Hippocampal formation (tissue), 2 donors: Measurements from ENCODE around the gene ZFAND3.

Experiments
- DNase-seq, 2 donors: peaks; one replicate each; lab custom pipeline; 2025; lab: John Stamatoyannopoulos, UW

The ZFAND3 gene

DNA sequence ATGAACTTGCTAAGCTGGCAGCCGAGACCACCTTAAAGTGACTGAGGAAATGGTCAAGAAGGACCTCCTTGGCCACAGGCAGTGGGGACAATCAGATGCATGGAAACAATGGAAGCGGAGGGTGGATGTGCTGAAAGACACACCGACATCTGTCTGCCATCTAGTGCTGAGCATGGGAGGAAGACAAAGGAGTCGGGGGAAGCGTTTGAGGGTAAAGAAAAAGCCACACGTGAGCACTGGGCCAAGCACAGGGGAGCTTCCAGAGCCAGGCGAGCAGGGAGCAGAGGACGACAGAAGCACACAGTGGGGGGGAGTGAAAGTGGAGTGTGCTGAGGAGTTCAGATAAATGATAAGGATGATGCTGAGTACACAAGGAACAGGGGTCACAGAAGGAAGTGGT, 367.8 kb downstream of the ZFAND3 start:
- no peak for DNase-seq

- DNase-seq = no peak
These were observed 368.5 kb downstream of the ZFAND3 start for GRCh38 chr6:38187811-38188590.

DNA sequence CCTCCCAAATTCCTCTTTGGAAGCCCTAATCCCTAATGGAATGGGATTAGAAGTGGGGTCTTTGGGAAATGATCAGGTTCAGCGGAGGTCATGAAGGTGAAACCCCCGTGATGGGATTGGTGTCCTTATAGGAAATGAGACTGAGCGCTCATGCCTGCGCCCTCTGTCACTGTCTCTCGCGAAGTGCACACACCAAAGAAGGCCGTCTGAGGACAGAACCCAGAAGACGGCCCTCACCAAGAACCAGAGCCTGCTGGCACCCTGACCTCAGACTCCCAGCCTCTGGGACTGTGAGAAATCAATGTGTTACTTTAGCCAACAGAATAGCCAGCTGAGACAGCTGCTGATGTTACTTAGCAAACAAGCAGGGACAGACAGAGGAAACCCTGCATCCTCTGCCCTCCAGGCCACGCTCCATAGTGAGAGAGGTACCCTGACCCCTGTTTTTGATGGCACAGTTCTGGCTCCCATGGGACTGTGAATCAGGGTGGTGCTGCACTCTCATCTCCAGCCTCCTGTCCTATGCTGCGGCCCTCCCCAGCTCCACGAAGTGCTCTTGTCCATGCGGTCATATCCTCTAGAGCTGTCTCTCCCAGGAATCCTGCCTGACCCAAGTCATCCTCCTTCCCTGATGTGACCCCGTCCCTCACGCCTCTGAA, 369.3 kb downstream of the ZFAND3 start:
- DNase-seq = no peak

DNA sequence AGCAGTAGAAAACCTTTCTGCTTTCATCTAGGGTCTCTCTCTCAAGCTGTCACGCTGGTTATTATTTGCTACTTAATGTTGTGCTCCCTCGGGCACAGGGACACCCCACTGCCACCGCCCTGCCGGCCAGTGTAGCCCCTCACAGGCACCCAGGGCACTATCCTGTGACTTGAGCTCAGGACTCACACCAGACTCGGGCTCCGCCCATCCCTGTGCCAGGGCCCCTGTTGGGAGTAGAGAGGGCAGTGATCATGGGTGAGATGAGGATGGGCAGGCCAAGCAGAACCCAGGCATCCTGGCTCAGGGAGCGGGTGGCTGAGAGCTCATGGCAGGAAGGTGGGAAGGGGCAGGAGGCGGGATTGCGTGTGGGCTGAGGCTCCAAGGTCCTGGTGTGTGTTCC, 371.9 kb downstream of the ZFAND3 start:
- no peak for DNase-seq

DNA sequence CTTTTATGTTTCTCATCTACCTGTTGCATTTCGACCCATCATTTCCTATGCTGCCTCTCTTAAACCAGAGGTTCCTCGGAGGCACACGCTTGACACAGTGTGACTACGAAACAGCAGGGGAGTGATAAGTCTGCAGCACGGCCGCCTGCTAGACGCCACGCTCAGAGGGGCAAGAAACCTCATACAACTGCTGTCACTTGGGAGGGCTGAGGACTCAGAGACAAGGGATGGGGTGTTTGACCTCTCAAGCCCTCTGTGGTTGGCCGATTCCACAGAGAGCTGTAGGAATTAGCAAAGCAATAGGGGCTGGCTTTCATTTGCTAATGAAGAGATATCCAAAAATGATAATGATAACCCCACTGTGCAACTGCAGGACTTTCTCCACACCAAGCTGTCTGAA, 372.5 kb downstream of the ZFAND3 start:
- no peak for DNase-seq

DNA sequence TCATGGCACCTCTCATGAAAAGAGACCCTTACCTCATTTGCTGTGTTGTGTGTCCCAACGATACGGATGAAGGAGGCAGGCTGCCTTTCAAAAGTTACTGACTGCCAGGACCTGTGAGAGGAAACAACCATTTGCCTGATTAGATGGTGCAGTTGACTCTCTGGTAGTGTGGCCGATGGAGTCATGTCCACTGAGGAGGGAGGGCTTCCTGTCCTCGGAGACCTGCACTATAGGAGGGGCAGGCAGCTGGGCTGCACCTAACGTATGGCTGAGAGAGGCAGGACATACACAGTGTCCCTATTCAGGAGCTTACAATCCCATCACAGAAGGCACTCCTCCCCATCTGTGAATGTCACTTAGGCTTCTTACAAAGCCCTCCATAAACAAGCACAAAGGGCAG, 373.0 kb downstream of the ZFAND3 start:
- DNase-seq = no peak

DNA sequence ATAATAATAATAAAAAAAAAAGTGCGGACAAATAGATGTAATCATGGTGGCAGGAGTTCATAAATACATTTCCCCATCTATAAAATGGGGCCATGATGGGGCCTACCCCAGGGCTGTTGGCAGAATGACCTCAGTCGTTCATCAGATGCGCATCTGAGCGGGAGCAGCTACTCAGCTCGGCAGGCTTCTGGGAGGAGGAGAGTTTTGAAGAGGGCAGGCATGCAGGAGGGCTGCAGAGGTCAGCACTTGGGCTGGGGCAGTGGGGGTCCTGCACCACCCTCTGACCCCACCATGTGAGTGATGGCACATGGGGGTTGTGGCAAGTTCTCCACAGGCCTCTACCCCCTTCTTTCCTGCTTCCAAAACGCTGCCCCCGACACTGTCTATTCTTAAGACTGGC, 373.5 kb downstream of the ZFAND3 start:
- DNase-seq = no peak

DNA sequence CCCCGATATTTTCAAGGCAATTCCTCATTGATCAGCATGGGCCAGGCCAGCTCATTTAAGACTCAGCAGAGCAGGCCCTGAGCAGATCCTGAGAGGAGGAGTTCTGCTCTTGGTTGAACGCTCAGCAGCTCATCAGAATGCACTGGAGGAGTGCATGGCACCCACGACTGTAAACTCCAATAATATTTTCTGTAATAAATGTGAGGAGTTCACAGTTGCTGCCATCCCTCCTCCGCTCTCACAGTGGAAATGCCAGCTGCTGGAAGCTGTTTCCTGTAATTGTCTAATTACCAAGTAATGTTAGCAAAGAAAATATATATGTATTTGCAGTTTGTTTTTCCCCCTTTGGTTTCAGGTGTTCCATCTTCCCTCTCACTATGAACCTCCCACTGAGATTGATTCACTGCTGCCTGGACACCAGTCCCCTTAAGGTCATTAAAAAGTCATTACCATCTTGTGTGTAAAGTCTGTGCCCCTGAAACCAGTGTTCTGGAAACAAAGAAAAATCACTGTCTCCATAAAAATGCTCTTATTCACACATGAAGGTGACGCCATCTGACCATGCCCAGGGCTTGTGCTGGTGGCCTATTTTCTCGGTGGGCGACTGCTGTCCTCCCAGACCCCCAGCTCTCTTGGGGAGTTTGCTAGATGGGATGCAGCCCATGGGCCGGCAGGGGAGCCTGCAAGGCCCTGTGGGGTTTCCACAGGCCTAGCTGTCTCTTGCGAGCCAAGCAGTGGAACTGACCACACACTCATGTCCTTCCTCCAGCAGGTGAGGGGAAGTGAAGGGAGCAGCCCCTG, 374.2 kb downstream of the ZFAND3 start:
- no peak for DNase-seq

- no peak for DNase-seq
These were observed 374.7 kb downstream of the ZFAND3 start for GRCh38 chr6:38194282-38194572.

- no peak for DNase-seq
These were observed 375.1 kb downstream of the ZFAND3 start for GRCh38 chr6:38194589-38194988.

GRCh38 chr6:38195113-38195635, 375.6 kb downstream of the ZFAND3 start:
- no peak for DNase-seq

- DNase-seq = no peak
These were observed 378.7 kb downstream of the ZFAND3 start for GRCh38 chr6:38198219-38198618.
